ENCODE results near the gene PHGDH. TPM values are rescaled to one million over a fixed set of nuclear protein-coding genes. Genes with fewer than 3 reads are reported as not detected.

PHGDH gene
- total RNA-seq, 2 donors from 2014 or later = 6.3 to 11.6 TPM

- H3K27ac ChIP-seq = no peak overlapping the region
- H3K9me3 ChIP-seq = no peaks in the 10 kb centered on the region
- intact Hi-C loops (cut with DNase I) = no loop called here
- no peaks in the 10 kb centered on the region for H3K36me3 ChIP-seq
- no peak overlapping the region for H3K9ac ChIP-seq (ENCODE audit: low read depth in 2 of 2, low read length in 2 of 2)
- no peaks in the 10 kb centered on the region for H3K27me3 ChIP-seq
- H3K4me1 ChIP-seq = no peaks in the 10 kb centered on the region
- no peak for DNase-seq
- no peak for TF ChIP-seq CTCF (IDR thresholded peaks at IDR 0.05)
- H3K4me3 ChIP-seq = no peak overlapping the region
These were observed 6.7 kb downstream of the PHGDH start for GRCh38 chr1:119718409-119718808.

- Histone ChIP-seq H3K4me3 (no peak overlapping the region), H3K27ac (no peak overlapping the region), H3K27me3 (no peaks in the 10 kb centered on the region), H3K36me3 (no peaks in the 10 kb centered on the region), H3K9ac (ENCODE audit: low read depth in 2 of 2, low read length in 2 of 2) (no peak overlapping the region), H3K4me1 (no peaks in the 10 kb centered on the region), H3K9me3 (no peaks in the 10 kb centered on the region)
- intact Hi-C loops (cut with DNase I) = no loop called here
- TF ChIP-seq CTCF (IDR thresholded peaks at IDR 0.05) = no peak
- no peak for DNase-seq
These were observed 7.2 kb downstream of the PHGDH start for GRCh38 chr1:119718972-119719371.

GRCh38 chr1:119720866-119721440 is 9.2 kb downstream of the PHGDH start:
- intact Hi-C loops (cut with DNase I) = no loop called here
- H3K27ac ChIP-seq = no peak overlapping the region
- no peak overlapping the region for H3K4me3 ChIP-seq
- H3K4me1 ChIP-seq = no peaks in the 10 kb centered on the region
- H3K36me3 ChIP-seq = no peaks in the 10 kb centered on the region
- H3K9ac ChIP-seq (ENCODE audit: low read depth in 2 of 2, low read length in 2 of 2) = no peak overlapping the region
- no peaks in the 10 kb centered on the region for H3K27me3 ChIP-seq
- H3K9me3 ChIP-seq = no peaks in the 10 kb centered on the region
- no peak for DNase-seq
- TF ChIP-seq CTCF (IDR thresholded peaks at IDR 0.05) = no peak

GRCh38 chr1:119721896-119722295 is 10.2 kb downstream of the PHGDH start:
- H3K9ac ChIP-seq (ENCODE audit: low read depth in 2 of 2, low read length in 2 of 2) = no peak overlapping the region
- H3K27ac ChIP-seq = no peak overlapping the region
- no peaks in the 10 kb centered on the region for H3K27me3 ChIP-seq
- intact Hi-C loops (cut with DNase I) = no loop called here
- no peak for DNase-seq
- no peak for TF ChIP-seq CTCF (IDR thresholded peaks at IDR 0.05)
- no peaks in the 10 kb centered on the region for H3K9me3 ChIP-seq
- H3K36me3 ChIP-seq = no peaks in the 10 kb centered on the region
- H3K4me1 ChIP-seq = no peaks in the 10 kb centered on the region
- H3K4me3 ChIP-seq = no peak overlapping the region

- no peak for TF ChIP-seq CTCF (IDR thresholded peaks at IDR 0.05)
- no peak for DNase-seq
- no peaks in the 10 kb centered on the region for H3K9me3 ChIP-seq
- H3K4me1 ChIP-seq = no peaks in the 10 kb centered on the region
- no peak overlapping the region for H3K4me3 ChIP-seq
- H3K36me3 ChIP-seq = no peaks in the 10 kb centered on the region
- intact Hi-C loops (cut with DNase I) = no loop called here
- no peak overlapping the region for H3K9ac ChIP-seq (ENCODE audit: low read depth in 2 of 2, low read length in 2 of 2)
- no peak overlapping the region for H3K27ac ChIP-seq
- H3K27me3 ChIP-seq = no peaks in the 10 kb centered on the region
These were observed 13.0 kb downstream of the PHGDH start for GRCh38 chr1:119724611-119725218.

Measured in colonic mucosa (tissue), 4 donors.